ENCODE measurements around the gene TSPEAR.
"Not testable (repeated sequence)": the region's sequence is repeated elsewhere in the genome, so short reads cannot be mapped to it uniquely, and the experiment has no call there.

The TSPEAR gene

GRCh38 chr21:44594406-44594916 lies 116.9 kb downstream of the TSPEAR start:
- peaks cover 0 to 2% of the 10 kb centered on the region in 2 donors for H3K9me3 ChIP-seq (ENCODE audit: control insufficient read depth in 2 of 2, low read length in 2 of 2)
- H3K4me1 ChIP-seq (ENCODE audit: control insufficient read depth, insufficient read depth, low read length): no peaks in the 10 kb centered on the region
- H3K4me3 ChIP-seq (ENCODE audit: low read length in 2 of 2): no peak overlapping the region
- H3K36me3 ChIP-seq (ENCODE audit: control insufficient read depth in 2 of 2, insufficient read depth in 2 of 2, low read length in 2 of 2): no peaks in the 10 kb centered on the region
- no peak overlapping the region for H3K9ac ChIP-seq (ENCODE audit: low read length in 2 of 2)
- peaks cover 8 to 14% of the 10 kb centered on the region in 2 donors for H3K27me3 ChIP-seq (ENCODE audit: control insufficient read depth in 1 of 2, insufficient read depth in 2 of 2, low read length in 2 of 2)
- H3K27ac ChIP-seq (ENCODE audit: low read length): no peak overlapping the region

- Histone ChIP-seq H3K27me3 (ENCODE audit: control insufficient read depth in 1 of 2, insufficient read depth in 2 of 2, low read length in 2 of 2) (peaks cover 9 to 15% of the 10 kb centered on the region in 2 donors), H3K27ac (ENCODE audit: low read length) (no peak overlapping the region), H3K9me3 (ENCODE audit: control insufficient read depth in 2 of 2, low read length in 2 of 2) (peaks cover 0 to 2% of the 10 kb centered on the region in 2 donors), H3K36me3 (ENCODE audit: control insufficient read depth in 2 of 2, insufficient read depth in 2 of 2, low read length in 2 of 2) (no peaks in the 10 kb centered on the region), H3K4me1 (ENCODE audit: control insufficient read depth, insufficient read depth, low read length) (no peaks in the 10 kb centered on the region), H3K9ac (ENCODE audit: low read length in 2 of 2) (no peak overlapping the region), H3K4me3 (ENCODE audit: low read length in 2 of 2) (no peak overlapping the region)
These were observed 117.6 kb downstream of the TSPEAR start for GRCh38 chr21:44593598-44594405.

GRCh38 chr21:44592446-44593311 lies 118.7 kb downstream of the TSPEAR start, which contains the start of gene KRTAP10-6:
Gene KRTAP10-6, minus strand, starts transcription at chr21:44592505. Its CDS starts 21 bp downstream, at chr21:44592484.
- Histone ChIP-seq H3K4me3 (ENCODE audit: low read length in 2 of 2) (no peak within 1 kb of the TSS), H3K9ac (ENCODE audit: low read length in 2 of 2) (no peak within 1 kb of the TSS), H3K27ac (ENCODE audit: low read length) (no peak within 1 kb of the TSS), H3K27me3 (ENCODE audit: control insufficient read depth in 1 of 2, insufficient read depth in 2 of 2, low read length in 2 of 2) (peaks cover 9 to 15% of the 10 kb centered on the region in 2 donors), H3K36me3 (ENCODE audit: control insufficient read depth in 2 of 2, insufficient read depth in 2 of 2, low read length in 2 of 2) (no peaks in the 10 kb centered on the region), H3K9me3 (ENCODE audit: control insufficient read depth in 2 of 2, low read length in 2 of 2) (no peaks in the 10 kb centered on the region), H3K4me1 (ENCODE audit: control insufficient read depth, insufficient read depth, low read length) (no peaks in the 10 kb centered on the region)

GRCh38 chr21:44591801-44592130 lies 119.6 kb downstream of the TSPEAR start:
- not testable (repeated sequence) for H3K9me3 ChIP-seq (ENCODE audit: control insufficient read depth in 2 of 2, low read length in 2 of 2); H3K27ac ChIP-seq (ENCODE audit: low read length); H3K4me1 ChIP-seq (ENCODE audit: control insufficient read depth, insufficient read depth, low read length); H3K36me3 ChIP-seq (ENCODE audit: control insufficient read depth in 2 of 2, insufficient read depth in 2 of 2, low read length in 2 of 2); H3K4me3 ChIP-seq (ENCODE audit: low read length in 2 of 2); H3K9ac ChIP-seq (ENCODE audit: low read length in 2 of 2)
- peaks cover 9 to 15% of the 10 kb centered on the region in 2 donors for H3K27me3 ChIP-seq (ENCODE audit: control insufficient read depth in 1 of 2, insufficient read depth in 2 of 2, low read length in 2 of 2)

GRCh38 chr21:44590897-44591800 lies 120.2 kb downstream of the TSPEAR start:
- not testable (repeated sequence) for H3K9me3 ChIP-seq (ENCODE audit: control insufficient read depth in 2 of 2, low read length in 2 of 2); H3K4me3 ChIP-seq (ENCODE audit: low read length in 2 of 2); H3K36me3 ChIP-seq (ENCODE audit: control insufficient read depth in 2 of 2, insufficient read depth in 2 of 2, low read length in 2 of 2); H3K4me1 ChIP-seq (ENCODE audit: control insufficient read depth, insufficient read depth, low read length); H3K27ac ChIP-seq (ENCODE audit: low read length); H3K9ac ChIP-seq (ENCODE audit: low read length in 2 of 2)
- H3K27me3 ChIP-seq (ENCODE audit: control insufficient read depth in 1 of 2, insufficient read depth in 2 of 2, low read length in 2 of 2): peaks cover 10 to 15% of the 10 kb centered on the region in 2 donors

- Histone ChIP-seq H3K27ac (ENCODE audit: low read length) (no peak overlapping the region), H3K4me1 (ENCODE audit: control insufficient read depth, insufficient read depth, low read length) (no peaks in the 10 kb centered on the region), H3K9me3 (ENCODE audit: control insufficient read depth in 2 of 2, low read length in 2 of 2) (peaks cover 0 to 2% of the 10 kb centered on the region in 2 donors), H3K4me3 (ENCODE audit: low read length in 2 of 2) (no peak overlapping the region), H3K27me3 (ENCODE audit: control insufficient read depth in 1 of 2, insufficient read depth in 2 of 2, low read length in 2 of 2) (peaks cover 14 to 17% of the 10 kb centered on the region in 2 donors), H3K36me3 (ENCODE audit: control insufficient read depth in 2 of 2, insufficient read depth in 2 of 2, low read length in 2 of 2) (no peaks in the 10 kb centered on the region), H3K9ac (ENCODE audit: low read length in 2 of 2) (no peak overlapping the region)
These were observed 121.1 kb downstream of the TSPEAR start for GRCh38 chr21:44590311-44590721.

GRCh38 chr21:44589586-44590305 lies 121.6 kb downstream of the TSPEAR start:
- Histone ChIP-seq H3K9me3 (ENCODE audit: control insufficient read depth in 2 of 2, low read length in 2 of 2) (peaks cover 0 to 3% of the 10 kb centered on the region in 2 donors), H3K4me1 (ENCODE audit: control insufficient read depth, insufficient read depth, low read length) (no peaks in the 10 kb centered on the region), H3K27me3 (ENCODE audit: control insufficient read depth in 1 of 2, insufficient read depth in 2 of 2, low read length in 2 of 2) (peaks cover 16 to 17% of the 10 kb centered on the region in 2 donors), H3K36me3 (ENCODE audit: control insufficient read depth in 2 of 2, insufficient read depth in 2 of 2, low read length in 2 of 2) (no peaks in the 10 kb centered on the region), H3K27ac (ENCODE audit: low read length) (no peak overlapping the region), H3K9ac (ENCODE audit: low read length in 2 of 2) (no peak overlapping the region), H3K4me3 (ENCODE audit: low read length in 2 of 2) (no peak overlapping the region)

- H3K27ac ChIP-seq (ENCODE audit: low read length): no peak overlapping the region
- H3K9ac ChIP-seq (ENCODE audit: low read length in 2 of 2): no peak overlapping the region
- peaks cover 16 to 19% of the 10 kb centered on the region in 2 donors for H3K27me3 ChIP-seq (ENCODE audit: control insufficient read depth in 1 of 2, insufficient read depth in 2 of 2, low read length in 2 of 2)
These were observed 122.3 kb downstream of the TSPEAR start for GRCh38 chr21:44589094-44589493.

GRCh38 chr21:44585892-44586291 lies 125.5 kb downstream of the TSPEAR start:
- H3K9ac ChIP-seq (ENCODE audit: low read length in 2 of 2): no peak overlapping the region
- peaks cover 0 to 3% of the 10 kb centered on the region in 2 donors for H3K9me3 ChIP-seq (ENCODE audit: control insufficient read depth in 2 of 2, low read length in 2 of 2)
- H3K36me3 ChIP-seq (ENCODE audit: control insufficient read depth in 2 of 2, insufficient read depth in 2 of 2, low read length in 2 of 2): no peaks in the 10 kb centered on the region
- H3K4me1 ChIP-seq (ENCODE audit: control insufficient read depth, insufficient read depth, low read length): no peaks in the 10 kb centered on the region
- no peak overlapping the region for H3K27ac ChIP-seq (ENCODE audit: low read length)
- H3K4me3 ChIP-seq (ENCODE audit: low read length in 2 of 2): no peak overlapping the region
- H3K27me3 ChIP-seq (ENCODE audit: control insufficient read depth in 1 of 2, insufficient read depth in 2 of 2, low read length in 2 of 2): peaks cover 14 to 20% of the 10 kb centered on the region in 2 donors

More at GRCh38 chr21:44589094-44589493, 122.3 kb downstream of the TSPEAR start:
- Histone ChIP-seq H3K9me3 (ENCODE audit: control insufficient read depth in 2 of 2, low read length in 2 of 2) (peaks cover 0 to 3% of the 10 kb centered on the region in 2 donors), H3K36me3 (ENCODE audit: control insufficient read depth in 2 of 2, insufficient read depth in 2 of 2, low read length in 2 of 2) (no peaks in the 10 kb centered on the region), H3K4me1 (ENCODE audit: control insufficient read depth, insufficient read depth, low read length) (no peaks in the 10 kb centered on the region), H3K4me3 (ENCODE audit: low read length in 2 of 2) (no peak overlapping the region)

Measured in stomach smooth muscle (tissue), 2 donors.